ENCODE results near the gene CTNND2.
A peak's percentile ranks its signal among the peaks of the same experiment; 100 is the strongest.

The CTNND2 gene

GRCh38 chr5:10988622-10989021 is 915.6 kb downstream of the CTNND2 start:
- Histone ChIP-seq H2BK5ac (ENCODE audit: low read depth, low read length, poor library complexity, severe bottlenecking) (no peak overlapping the region), H3K9me3 (ENCODE audit: control insufficient read depth, low read length) (no peaks in the 10 kb centered on the region), H3K4me1 (ENCODE audit: control insufficient read depth, insufficient read depth, low read depth, low read length) (no peaks in the 10 kb centered on the region), H3K18ac (ENCODE audit: low read depth in 1 of 2, low read length in 2 of 2) (no peak overlapping the region), H3K23ac (ENCODE audit: low read length in 2 of 2) (no peak overlapping the region), H3K4me3 (ENCODE audit: insufficient read depth in 1 of 2, low read depth in 1 of 2, low read length in 2 of 2) (no peak overlapping the region), H2BK15ac (ENCODE audit: low read depth, poor library complexity, severe bottlenecking) (no peak overlapping the region), H3K27me3 (ENCODE audit: control insufficient read depth in 1 of 2, insufficient read depth in 1 of 2, low read length in 2 of 2) (peaks cover 43 to 48% of the 10 kb centered on the region in 2 experiments), H3K27ac (ENCODE audit: low read length, poor library complexity, severe bottlenecking) (no peak overlapping the region), H2AK5ac (ENCODE audit: low read length, severe bottlenecking) (no peak overlapping the region), H3K14ac (ENCODE audit: low read length in 2 of 2) (no peak overlapping the region), H2AFZ (ENCODE audit: low read depth, low read length) (no peak overlapping the region), H4K91ac (ENCODE audit: low read length) (no peak overlapping the region), H4K8ac (ENCODE audit: low read length) (no peak overlapping the region), H3K79me1 (replicated peaks; ENCODE audit: low read length, poor library complexity, severe bottlenecking) (no peaks in the 10 kb centered on the region), H2BK120ac (ENCODE audit: low read depth, low read length) (no peak overlapping the region), H3K4me2 (ENCODE audit: low read length, poor library complexity, severe bottlenecking) (no peak overlapping the region), H2BK12ac (ENCODE audit: low read length in 2 of 2) (no peak overlapping the region), H3K4ac (ENCODE audit: low read depth in 1 of 2, low read length in 2 of 2) (no peak overlapping the region), H3K9ac (ENCODE audit: low read length) (no peak overlapping the region), H3K36me3 (ENCODE audit: control insufficient read depth in 1 of 2, insufficient read depth in 2 of 2, low read depth in 1 of 2, low read length in 2 of 2) (no peaks in the 10 kb centered on the region)
- WGBS = no CpG with 5 or more reads among the region's 2 CpGs
- no peak for DNase-seq

- no peak for DNase-seq
- no peak overlapping the region for H2AFZ ChIP-seq (ENCODE audit: low read depth, low read length)
- H2BK15ac ChIP-seq (ENCODE audit: low read depth, poor library complexity, severe bottlenecking) = no peak overlapping the region
- peaks cover 43 to 48% of the 10 kb centered on the region in 2 experiments for H3K27me3 ChIP-seq (ENCODE audit: control insufficient read depth in 1 of 2, insufficient read depth in 1 of 2, low read length in 2 of 2)
- H3K4ac ChIP-seq (ENCODE audit: low read depth in 1 of 2, low read length in 2 of 2) = no peak overlapping the region
- no peak overlapping the region for H2AK5ac ChIP-seq (ENCODE audit: low read length, severe bottlenecking)
- H2BK120ac ChIP-seq (ENCODE audit: low read depth, low read length) = no peak overlapping the region
- H3K36me3 ChIP-seq (ENCODE audit: control insufficient read depth in 1 of 2, insufficient read depth in 2 of 2, low read depth in 1 of 2, low read length in 2 of 2) = no peaks in the 10 kb centered on the region
- H3K18ac ChIP-seq (ENCODE audit: low read depth in 1 of 2, low read length in 2 of 2) = no peak overlapping the region
- H2BK5ac ChIP-seq (ENCODE audit: low read depth, low read length, poor library complexity, severe bottlenecking) = no peak overlapping the region
- H4K8ac ChIP-seq (ENCODE audit: low read length) = peak overlapping the region; percentile 5
- H3K23ac ChIP-seq (ENCODE audit: low read length in 2 of 2) = no peak overlapping the region
- no peak overlapping the region for H3K4me3 ChIP-seq (ENCODE audit: insufficient read depth in 1 of 2, low read depth in 1 of 2, low read length in 2 of 2)
- WGBS = 18% methylated on average over 17 of the region's 17 CpGs
- no peak overlapping the region for H2BK12ac ChIP-seq (ENCODE audit: low read length in 2 of 2)
- no peak overlapping the region for H3K4me2 ChIP-seq (ENCODE audit: low read length, poor library complexity, severe bottlenecking)
- H4K91ac ChIP-seq (ENCODE audit: low read length) = no peak overlapping the region
- H3K9ac ChIP-seq (ENCODE audit: low read length) = no peak overlapping the region
- no peak overlapping the region for H3K27ac ChIP-seq (ENCODE audit: low read length, poor library complexity, severe bottlenecking)
- no peaks in the 10 kb centered on the region for H3K9me3 ChIP-seq (ENCODE audit: control insufficient read depth, low read length)
- no peaks in the 10 kb centered on the region for H3K4me1 ChIP-seq (ENCODE audit: control insufficient read depth, insufficient read depth, low read depth, low read length)
- no peaks in the 10 kb centered on the region for H3K79me1 ChIP-seq (replicated peaks; ENCODE audit: low read length, poor library complexity, severe bottlenecking)
- no peak overlapping the region for H3K14ac ChIP-seq (ENCODE audit: low read length in 2 of 2)
Observed at GRCh38 chr5:10987925-10988504, 916.2 kb downstream of the CTNND2 start.

GRCh38 chr5:10987276-10987924 is 916.8 kb downstream of the CTNND2 start:
- Histone ChIP-seq H3K9ac (ENCODE audit: low read length) (no peak overlapping the region), H2BK5ac (ENCODE audit: low read depth, low read length, poor library complexity, severe bottlenecking) (no peak overlapping the region), H4K8ac (ENCODE audit: low read length) (no peak overlapping the region), H3K18ac (ENCODE audit: low read depth in 1 of 2, low read length in 2 of 2) (peak overlapping the region in 1 of 2 experiments; percentile 54), H3K36me3 (ENCODE audit: control insufficient read depth in 1 of 2, insufficient read depth in 2 of 2, low read depth in 1 of 2, low read length in 2 of 2) (no peaks in the 10 kb centered on the region), H2BK15ac (ENCODE audit: low read depth, poor library complexity, severe bottlenecking) (no peak overlapping the region), H3K23ac (ENCODE audit: low read length in 2 of 2) (no peak overlapping the region), H2AK5ac (ENCODE audit: low read length, severe bottlenecking) (no peak overlapping the region), H2AFZ (ENCODE audit: low read depth, low read length) (peak overlapping the region; percentile 43), H3K14ac (ENCODE audit: low read length in 2 of 2) (no peak overlapping the region), H3K79me1 (replicated peaks; ENCODE audit: low read length, poor library complexity, severe bottlenecking) (no peaks in the 10 kb centered on the region), H3K9me3 (ENCODE audit: control insufficient read depth, low read length) (no peaks in the 10 kb centered on the region), H3K27ac (ENCODE audit: low read length, poor library complexity, severe bottlenecking) (no peak overlapping the region), H3K27me3 (ENCODE audit: control insufficient read depth in 1 of 2, insufficient read depth in 1 of 2, low read length in 2 of 2) (peaks cover 43 to 48% of the 10 kb centered on the region in 2 experiments), H3K4me2 (ENCODE audit: low read length, poor library complexity, severe bottlenecking) (no peak overlapping the region), H2BK12ac (ENCODE audit: low read length in 2 of 2) (no peak overlapping the region), H3K4me3 (ENCODE audit: insufficient read depth in 1 of 2, low read depth in 1 of 2, low read length in 2 of 2) (no peak overlapping the region), H3K4ac (ENCODE audit: low read depth in 1 of 2, low read length in 2 of 2) (no peak overlapping the region), H3K4me1 (ENCODE audit: control insufficient read depth, insufficient read depth, low read depth, low read length) (no peaks in the 10 kb centered on the region), H4K91ac (ENCODE audit: low read length) (no peak overlapping the region), H2BK120ac (ENCODE audit: low read depth, low read length) (no peak overlapping the region)
- WGBS = 53% methylated on average over 5 of the region's 8 CpGs
- DNase-seq = peak; percentile 30

GRCh38 chr5:10985721-10986110 is 918.5 kb downstream of the CTNND2 start:
- H3K4ac ChIP-seq (ENCODE audit: low read depth in 1 of 2, low read length in 2 of 2) = no peak overlapping the region
- no peak overlapping the region for H2BK120ac ChIP-seq (ENCODE audit: low read depth, low read length)
- no peak overlapping the region for H3K18ac ChIP-seq (ENCODE audit: low read depth in 1 of 2, low read length in 2 of 2)
- H3K79me1 ChIP-seq (replicated peaks; ENCODE audit: low read length, poor library complexity, severe bottlenecking) = no peaks in the 10 kb centered on the region
- H2BK12ac ChIP-seq (ENCODE audit: low read length in 2 of 2) = no peak overlapping the region
- no peak overlapping the region for H3K9ac ChIP-seq (ENCODE audit: low read length)
- no peak overlapping the region for H4K8ac ChIP-seq (ENCODE audit: low read length)
- no peak overlapping the region for H3K14ac ChIP-seq (ENCODE audit: low read length in 2 of 2)
- no peak overlapping the region for H3K4me2 ChIP-seq (ENCODE audit: low read length, poor library complexity, severe bottlenecking)
- H3K23ac ChIP-seq (ENCODE audit: low read length in 2 of 2) = no peak overlapping the region
- H3K9me3 ChIP-seq (ENCODE audit: control insufficient read depth, low read length) = no peaks in the 10 kb centered on the region
- H3K27me3 ChIP-seq (ENCODE audit: control insufficient read depth in 1 of 2, insufficient read depth in 1 of 2, low read length in 2 of 2) = peaks cover 43 to 48% of the 10 kb centered on the region in 2 experiments
- peak overlapping the region; percentile 23 for H2AFZ ChIP-seq (ENCODE audit: low read depth, low read length)
- no peak overlapping the region for H4K91ac ChIP-seq (ENCODE audit: low read length)
- H2BK5ac ChIP-seq (ENCODE audit: low read depth, low read length, poor library complexity, severe bottlenecking) = no peak overlapping the region
- no peak overlapping the region for H2BK15ac ChIP-seq (ENCODE audit: low read depth, poor library complexity, severe bottlenecking)
- WGBS = 100% methylated on average over 2 of the region's 2 CpGs
- no peaks in the 10 kb centered on the region for H3K4me1 ChIP-seq (ENCODE audit: control insufficient read depth, insufficient read depth, low read depth, low read length)
- DNase-seq = no peak
- H2AK5ac ChIP-seq (ENCODE audit: low read length, severe bottlenecking) = no peak overlapping the region
- no peak overlapping the region for H3K4me3 ChIP-seq (ENCODE audit: insufficient read depth in 1 of 2, low read depth in 1 of 2, low read length in 2 of 2)
- no peak overlapping the region for H3K27ac ChIP-seq (ENCODE audit: low read length, poor library complexity, severe bottlenecking)
- H3K36me3 ChIP-seq (ENCODE audit: control insufficient read depth in 1 of 2, insufficient read depth in 2 of 2, low read depth in 1 of 2, low read length in 2 of 2) = no peaks in the 10 kb centered on the region
